NT2/D1 (cell line): ENCODE results near the gene NRXN3.

ENCODE experiments used
- DNase-seq: peaks from one replicate; pipeline ENCODE4 v3.0.0-alpha.2; 2011; ENCODE audit warnings: low read depth, low spot score
- H3K27me3 ChIP-seq: 2 replicates; pipeline ENCODE4 v1.6.0; 2011; ENCODE audit warnings: mild to moderate bottlenecking; ENCODE audit not compliant: insufficient read length, insufficient read depth
- H3K36me3 ChIP-seq: 2 replicates; pipeline ENCODE4 v1.6.1; 2011; ENCODE audit warnings: mild to moderate bottlenecking, low read length, mixed read lengths; ENCODE audit not compliant: insufficient read depth, insufficient read length
- H3K4me1 ChIP-seq: 2 replicates; pipeline ENCODE4 v1.5.1; 2011; ENCODE audit not compliant: insufficient read depth, insufficient read length
- H3K4me3 ChIP-seq: 2 replicates; pipeline ENCODE4 v1.5.1; 2011; ENCODE audit warnings: low read depth; ENCODE audit not compliant: insufficient read length
- H3K9ac ChIP-seq: 2 replicates; pipeline ENCODE4 v1.6.0; 2011; ENCODE audit warnings: low read depth; ENCODE audit not compliant: insufficient read length
- H3K9me3 ChIP-seq: 2 replicates; pipeline ENCODE4 v1.5.1; 2011; ENCODE audit warnings: mild to moderate bottlenecking, low read length; ENCODE audit not compliant: insufficient read depth
- SUZ12 ChIP-seq: IDR thresholded peaks from 2 replicates; pipeline ENCODE4 v1.6.1; 2011; ENCODE audit not compliant: insufficient read length, insufficient read depth; ENCODE audit errors: extremely low read depth
- YY1 ChIP-seq: IDR thresholded peaks from 2 replicates; pipeline ENCODE4 v1.6.1; 2011; ENCODE audit not compliant: insufficient read length, insufficient read depth
- ZNF274 ChIP-seq: IDR thresholded peaks from 2 replicates; pipeline ENCODE4 v1.6.1; 2011; ENCODE audit warnings: mild to moderate bottlenecking, low read depth, low read length

NRXN3 gene

DNA sequence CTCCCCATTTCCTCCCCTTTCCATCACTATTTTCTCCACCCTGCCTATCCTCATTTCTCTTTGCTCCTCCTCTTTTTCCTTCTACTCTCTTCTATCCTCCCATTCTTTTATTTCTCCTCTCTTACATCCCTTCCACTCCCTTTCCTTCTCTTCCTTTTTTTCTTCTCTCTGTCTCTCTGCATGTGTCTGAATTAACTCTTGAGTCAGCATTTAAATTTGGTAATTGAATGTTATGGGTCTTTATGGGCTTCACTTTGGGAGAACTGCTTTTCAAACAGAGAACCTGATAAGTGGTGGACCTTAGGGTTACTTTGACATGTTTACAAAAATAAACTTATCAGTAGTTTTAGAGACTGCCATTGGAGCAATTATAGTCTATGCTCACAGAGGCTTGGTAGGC is 992.7 kb downstream of the NRXN3 start:
- DNase-seq, result no peak
- Histone ChIP-seq H3K4me3 (no peak overlapping the region), H3K27me3 (no peaks in the 10 kb centered on the region), H3K36me3 (no peaks in the 10 kb centered on the region), H3K9me3 (no peaks in the 10 kb centered on the region), H3K9ac (no peak overlapping the region), H3K4me1 (no peaks in the 10 kb centered on the region)
- TF ChIP-seq ZNF274 (no peak), YY1 (no peak)

DNA sequence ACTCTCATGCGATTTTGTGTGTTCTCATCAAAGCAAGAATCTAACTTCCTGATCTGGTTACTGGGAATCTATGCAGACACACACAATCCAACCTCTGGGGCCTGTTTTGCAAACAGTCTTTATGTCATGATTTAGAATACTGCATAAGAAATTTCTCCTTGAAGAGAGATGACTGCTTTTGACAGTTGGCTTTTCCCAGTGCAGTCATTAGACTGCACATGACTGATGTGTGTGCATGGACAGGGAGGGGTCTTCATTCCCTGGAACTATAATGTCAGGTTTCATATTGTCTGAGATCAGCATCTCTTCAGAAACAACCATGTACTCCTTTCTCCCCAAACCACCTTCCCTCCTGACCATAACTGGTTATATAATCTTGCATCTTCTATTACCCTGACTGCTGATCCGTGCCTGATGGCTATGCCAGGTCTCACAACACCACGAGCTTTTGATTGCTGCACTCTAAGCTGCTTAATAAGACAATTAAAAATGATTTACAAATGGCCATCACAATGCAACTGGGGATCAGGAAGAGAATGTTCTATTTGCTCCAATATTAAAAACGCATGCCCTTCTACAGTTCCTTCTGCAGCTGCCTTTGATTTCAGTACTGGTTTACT is 995.4 kb downstream of the NRXN3 start:
- TF ChIP-seq YY1, result no peak
- TF ChIP-seq SUZ12, result no peak
- TF ChIP-seq ZNF274, result no peak
- no peak for DNase-seq
- Histone ChIP-seq H3K4me3 (no peak overlapping the region), H3K9me3 (no peaks in the 10 kb centered on the region), H3K27me3 (no peaks in the 10 kb centered on the region), H3K9ac (no peak overlapping the region), H3K4me1 (no peaks in the 10 kb centered on the region), H3K36me3 (no peaks in the 10 kb centered on the region)

DNA sequence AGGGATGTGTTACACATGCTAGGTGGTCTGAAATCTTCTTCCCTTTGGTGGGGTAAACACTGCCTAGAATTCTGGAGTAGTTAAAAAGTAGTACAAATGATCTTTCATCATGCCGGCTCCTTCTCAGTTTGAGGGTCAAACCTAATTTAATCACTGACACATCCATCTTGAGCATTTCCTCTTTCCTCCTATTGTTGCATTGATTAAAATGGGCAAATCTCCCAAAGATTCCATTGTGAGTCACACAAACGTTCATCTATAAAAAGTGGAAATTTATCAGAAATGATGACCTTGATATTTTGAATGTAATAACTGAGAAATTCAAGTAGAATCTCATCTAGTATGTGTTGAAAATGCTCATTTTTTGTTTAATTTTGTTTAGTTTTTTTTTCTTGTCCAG is 996.0 kb downstream of the NRXN3 start:
- no peaks in the 10 kb centered on the region for H3K27me3 ChIP-seq
- H3K36me3 ChIP-seq, result no peaks in the 10 kb centered on the region
- H3K4me3 ChIP-seq, result no peak overlapping the region
- no peaks in the 10 kb centered on the region for H3K9me3 ChIP-seq
- no peaks in the 10 kb centered on the region for H3K4me1 ChIP-seq
- DNase-seq, result no peak
- no peak overlapping the region for H3K9ac ChIP-seq
- TF ChIP-seq ZNF274, result no peak
- TF ChIP-seq YY1, result no peak
- TF ChIP-seq SUZ12, result no peak

DNA sequence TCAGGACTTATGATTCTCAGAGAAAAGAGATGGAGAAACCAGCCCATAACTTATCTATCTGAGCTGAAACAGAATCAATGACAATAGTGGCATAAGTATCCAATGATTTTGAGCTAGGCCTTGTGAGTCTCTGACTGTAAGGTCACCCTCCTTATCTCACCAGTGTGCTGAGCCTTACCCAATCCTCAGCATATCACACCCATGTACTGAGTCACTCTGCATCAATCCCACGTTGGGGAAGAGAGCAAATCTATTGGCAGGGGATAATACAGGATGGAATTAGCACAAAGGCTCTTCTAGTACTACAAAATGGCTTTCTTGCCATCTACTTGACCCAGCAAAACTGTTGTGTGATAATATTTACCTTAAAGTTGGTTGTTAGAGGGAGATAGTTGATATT is 997.8 kb downstream of the NRXN3 start:
- H3K4me3 ChIP-seq, result no peak overlapping the region
- H3K9me3 ChIP-seq, result no peaks in the 10 kb centered on the region
- no peaks in the 10 kb centered on the region for H3K4me1 ChIP-seq
- no peak for DNase-seq
- no peaks in the 10 kb centered on the region for H3K27me3 ChIP-seq
- H3K36me3 ChIP-seq, result no peaks in the 10 kb centered on the region
- H3K9ac ChIP-seq, result no peak overlapping the region
- TF ChIP-seq ZNF274 (no peak), SUZ12 (no peak), YY1 (no peak)

DNA sequence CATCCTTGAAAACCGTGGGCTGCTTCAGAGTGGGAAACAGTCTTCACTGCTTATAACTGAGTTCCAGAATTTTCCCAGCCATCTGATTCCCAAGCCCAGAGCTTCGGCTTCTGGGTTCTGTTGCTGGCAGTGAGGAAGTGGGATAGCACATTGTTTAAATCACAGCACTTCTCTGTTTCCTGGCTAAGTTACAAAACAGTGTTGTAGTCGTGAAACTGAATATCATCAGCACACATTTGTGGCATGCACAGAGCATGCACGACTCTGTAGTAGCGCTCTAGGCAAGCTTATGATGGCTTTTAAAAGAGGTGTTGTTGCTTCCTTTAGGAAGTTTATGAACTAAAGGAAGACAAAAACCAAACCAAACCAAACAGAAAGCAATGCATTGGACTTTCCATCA is 1005.5 kb downstream of the NRXN3 start:
- Histone ChIP-seq H3K36me3 (no peaks in the 10 kb centered on the region), H3K9me3 (no peaks in the 10 kb centered on the region), H3K4me3 (no peak overlapping the region), H3K4me1 (no peaks in the 10 kb centered on the region), H3K27me3 (no peaks in the 10 kb centered on the region), H3K9ac (no peak overlapping the region)
- TF ChIP-seq SUZ12 (no peak), YY1 (no peak), ZNF274 (no peak)
- no peak for DNase-seq

DNA sequence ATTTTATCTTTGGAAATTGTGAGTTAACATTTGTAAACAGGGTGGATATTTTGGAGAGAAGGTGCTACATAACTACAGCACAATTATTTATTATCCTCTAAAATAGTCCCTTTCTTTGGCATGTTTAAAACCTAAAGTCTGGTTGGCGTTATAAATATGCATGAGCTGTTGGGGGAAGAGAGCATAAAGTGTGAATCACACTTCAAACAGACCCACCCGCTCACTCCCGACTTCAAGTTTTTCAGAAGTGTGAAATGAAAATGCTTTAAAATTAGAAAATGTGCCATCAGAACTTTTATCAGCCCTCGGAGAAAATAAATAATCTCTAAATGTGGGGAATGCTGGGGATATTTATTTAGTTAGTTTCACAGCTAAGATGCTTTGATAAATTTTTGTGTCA is 1006.9 kb downstream of the NRXN3 start:
- no peak overlapping the region for H3K9ac ChIP-seq
- DNase-seq, result no peak
- H3K36me3 ChIP-seq, result no peaks in the 10 kb centered on the region
- H3K27me3 ChIP-seq, result no peaks in the 10 kb centered on the region
- no peaks in the 10 kb centered on the region for H3K9me3 ChIP-seq
- no peak for TF ChIP-seq ZNF274
- TF ChIP-seq SUZ12, result no peak
- TF ChIP-seq YY1, result no peak
- H3K4me1 ChIP-seq, result no peaks in the 10 kb centered on the region
- no peak overlapping the region for H3K4me3 ChIP-seq

DNA sequence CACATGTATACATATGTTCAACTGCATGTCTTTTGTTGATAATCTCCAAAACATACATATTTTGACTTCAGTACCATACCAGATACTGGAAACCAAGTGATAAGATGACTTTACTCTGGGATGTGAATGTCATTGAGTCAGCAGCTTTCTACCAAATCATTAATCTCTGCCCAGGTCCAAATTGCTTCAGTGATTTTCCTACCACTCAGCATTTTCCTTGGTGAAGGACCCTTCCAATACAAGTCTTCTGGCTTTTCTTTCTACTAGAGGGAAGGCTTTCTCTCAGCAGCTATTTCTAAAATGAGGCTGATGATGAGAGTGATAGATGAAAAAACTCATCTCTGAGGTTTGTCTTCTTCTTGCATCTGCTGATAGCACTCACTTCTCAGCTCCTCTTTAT is 1008.5 kb downstream of the NRXN3 start:
- Histone ChIP-seq H3K4me1 (no peaks in the 10 kb centered on the region), H3K9me3 (no peaks in the 10 kb centered on the region), H3K36me3 (no peaks in the 10 kb centered on the region), H3K27me3 (no peaks in the 10 kb centered on the region), H3K9ac (no peak overlapping the region), H3K4me3 (no peak overlapping the region)
- DNase-seq, result no peak
- TF ChIP-seq SUZ12, result no peak
- TF ChIP-seq YY1, result no peak
- TF ChIP-seq ZNF274, result no peak

DNA sequence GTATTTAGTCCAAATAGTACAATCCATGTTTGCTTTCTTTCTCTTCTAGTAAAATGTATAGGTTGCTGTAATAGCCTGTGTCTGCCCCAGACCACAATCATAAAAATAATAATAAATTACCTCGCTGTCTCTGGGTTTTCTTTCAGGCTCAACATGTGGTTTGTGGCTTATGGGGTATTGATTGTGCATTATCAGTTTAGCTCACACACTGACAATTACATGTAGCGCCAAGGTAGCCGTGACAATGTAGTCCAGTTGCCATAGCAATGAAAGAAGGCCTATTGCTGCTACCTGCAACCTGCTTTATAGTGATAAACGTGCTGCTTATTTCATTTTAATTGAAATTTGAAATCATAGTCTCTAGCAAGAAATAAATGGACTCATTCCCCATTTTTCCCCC is 1009.8 kb downstream of the NRXN3 start:
- no peak for DNase-seq
- no peaks in the 10 kb centered on the region for H3K9me3 ChIP-seq
- no peak overlapping the region for H3K9ac ChIP-seq
- no peak overlapping the region for H3K4me3 ChIP-seq
- H3K36me3 ChIP-seq, result no peaks in the 10 kb centered on the region
- H3K4me1 ChIP-seq, result no peaks in the 10 kb centered on the region
- no peaks in the 10 kb centered on the region for H3K27me3 ChIP-seq
- TF ChIP-seq YY1, result no peak
- TF ChIP-seq ZNF274, result no peak
- TF ChIP-seq SUZ12, result no peak
